Measurements from ENCODE around the gene FYN. TPM values are rescaled to one million over a fixed set of nuclear protein-coding genes. Genes with fewer than 3 reads are reported as not detected.

The FYN gene
- polyA plus RNA-seq, 2 of the 4 experiments (the other 2 are of a cell fraction), result 3.5 to 3.7 TPM

DNA sequence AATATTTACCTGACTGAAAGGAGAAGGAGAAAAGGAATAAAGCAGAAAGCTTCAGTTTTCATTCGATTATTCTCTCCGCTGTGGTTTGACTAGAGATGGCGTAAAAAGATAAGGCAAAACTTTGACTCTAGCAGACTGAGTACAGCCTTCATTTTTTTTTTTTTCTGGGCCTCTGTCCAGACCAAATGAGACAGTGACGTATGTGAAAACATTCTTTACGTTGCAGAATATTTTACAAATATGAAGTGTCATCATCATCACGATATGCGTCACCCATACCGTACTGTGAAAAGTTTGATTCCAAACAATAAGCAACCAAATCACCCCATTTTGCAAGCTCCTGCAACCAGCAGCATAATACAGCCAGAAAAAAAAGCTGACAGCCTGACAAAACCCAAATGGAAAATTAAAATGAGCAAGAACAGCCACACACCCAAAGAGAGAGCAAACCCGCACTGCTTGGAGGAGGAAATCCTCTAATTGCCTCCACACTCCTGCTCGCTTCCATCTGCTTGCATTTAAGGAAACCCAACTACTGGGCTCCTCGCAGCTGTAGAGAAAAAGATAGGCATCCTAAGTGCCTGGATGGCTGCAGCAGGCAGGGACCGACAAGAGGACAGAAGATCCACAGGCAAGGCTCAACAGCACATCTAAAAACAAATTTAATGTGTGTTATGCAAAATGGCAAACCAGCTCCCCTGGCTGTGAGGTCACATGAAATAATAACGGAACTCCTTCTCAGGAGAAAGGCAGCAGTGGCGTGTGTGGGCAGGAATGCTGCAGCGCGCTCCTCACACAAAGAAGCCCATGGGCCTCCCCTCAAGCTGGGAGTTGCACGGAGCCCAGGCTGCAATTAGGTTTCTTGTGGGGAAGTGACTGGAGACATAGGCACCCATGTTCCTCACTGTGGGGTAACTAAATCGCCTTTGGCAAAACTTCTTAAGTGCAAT lies 113.1 kb downstream of the FYN start:
- Histone ChIP-seq H3K9me3 (no peaks in the 10 kb centered on the region), H3K4me1 (no peaks in the 10 kb centered on the region), H3K4me3 (no peak overlapping the region), H3K27ac (no peak overlapping the region), H3K4me2 (no peak overlapping the region)
- POLR2A ChIA-PET, result no interaction called here
- DNase-seq (ENCODE audit: low read depth in 1 of 2, low spot score in 1 of 2) (no peak), FAIRE-seq (no peak), ATAC-seq (no peak)
- TF ChIP-seq TFCP2L1 (CRISPR knock-in tag; IDR thresholded peaks at IDR 0.05) (no peak), MAFK (IDR thresholded peaks at IDR 0.05; ENCODE audit: partially characterized antibody) (no peak), RFX5 (IDR thresholded peaks at IDR 0.05) (no peak), CHD4 (IDR thresholded peaks at IDR 0.05; ENCODE audit: borderline replicate concordance) (no peak), HES2 (IDR thresholded peaks at IDR 0.05) (no peak), PHF8 (IDR thresholded peaks at IDR 0.05; ENCODE audit: borderline replicate concordance, low read depth) (no peak), FOSB (CRISPR knock-in tag; IDR thresholded peaks at IDR 0.05) (no peak), EP300 (IDR thresholded peaks at IDR 0.05) (no peak), JUN (IDR thresholded peaks at IDR 0.05) (no peak), ZSCAN20 (CRISPR knock-in tag; IDR thresholded peaks at IDR 0.05) (no peak), HOXA7 (CRISPR knock-in tag; IDR thresholded peaks at IDR 0.05) (no peak), NFE2L2 (conservative IDR thresholded peaks at IDR 0.05; ENCODE audit: low read length) (no peak), ESRRA (IDR thresholded peaks at IDR 0.05; ENCODE audit: borderline replicate concordance, low read length) (no peak), TP53 (CRISPR knock-in tag; IDR thresholded peaks at IDR 0.05) (no peak), EHMT2 (IDR thresholded peaks at IDR 0.05; ENCODE audit: low read depth) (no peak), RNF2 (IDR thresholded peaks at IDR 0.05; ENCODE audit: borderline replicate concordance, low read depth) (no peak), CHD2 (IDR thresholded peaks at IDR 0.05; ENCODE audit: low read length, partially characterized antibody) (no peak)
- TF ChIP-seq, protein P1, sequence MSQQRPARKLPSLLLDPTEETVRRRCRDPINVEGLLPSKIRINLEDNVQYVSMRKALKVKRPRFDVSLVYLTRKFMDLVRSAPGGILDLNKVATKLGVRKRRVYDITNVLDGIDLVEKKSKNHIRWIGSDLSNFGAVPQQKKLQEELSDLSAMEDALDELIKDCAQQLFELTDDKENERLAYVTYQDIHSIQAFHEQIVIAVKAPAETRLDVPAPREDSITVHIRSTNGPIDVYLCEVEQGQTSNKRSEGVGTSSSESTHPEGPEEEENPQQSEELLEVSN (IDR thresholded peaks at IDR 0.05; ENCODE audit: borderline replicate concordance, low read depth), result no peak
- TF ChIP-seq, protein P2, sequence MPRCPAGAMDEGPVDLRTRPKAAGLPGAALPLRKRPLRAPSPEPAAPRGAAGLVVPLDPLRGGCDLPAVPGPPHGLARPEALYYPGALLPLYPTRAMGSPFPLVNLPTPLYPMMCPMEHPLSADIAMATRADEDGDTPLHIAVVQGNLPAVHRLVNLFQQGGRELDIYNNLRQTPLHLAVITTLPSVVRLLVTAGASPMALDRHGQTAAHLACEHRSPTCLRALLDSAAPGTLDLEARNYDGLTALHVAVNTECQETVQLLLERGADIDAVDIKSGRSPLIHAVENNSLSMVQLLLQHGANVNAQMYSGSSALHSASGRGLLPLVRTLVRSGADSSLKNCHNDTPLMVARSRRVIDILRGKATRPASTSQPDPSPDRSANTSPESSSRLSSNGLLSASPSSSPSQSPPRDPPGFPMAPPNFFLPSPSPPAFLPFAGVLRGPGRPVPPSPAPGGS (IDR thresholded peaks at IDR 0.05), result no peak
- TF ChIP-seq, protein P3, sequence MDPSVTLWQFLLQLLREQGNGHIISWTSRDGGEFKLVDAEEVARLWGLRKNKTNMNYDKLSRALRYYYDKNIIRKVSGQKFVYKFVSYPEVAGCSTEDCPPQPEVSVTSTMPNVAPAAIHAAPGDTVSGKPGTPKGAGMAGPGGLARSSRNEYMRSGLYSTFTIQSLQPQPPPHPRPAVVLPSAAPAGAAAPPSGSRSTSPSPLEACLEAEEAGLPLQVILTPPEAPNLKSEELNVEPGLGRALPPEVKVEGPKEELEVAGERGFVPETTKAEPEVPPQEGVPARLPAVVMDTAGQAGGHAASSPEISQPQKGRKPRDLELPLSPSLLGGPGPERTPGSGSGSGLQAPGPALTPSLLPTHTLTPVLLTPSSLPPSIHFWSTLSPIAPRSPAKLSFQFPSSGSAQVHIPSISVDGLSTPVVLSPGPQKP (IDR thresholded peaks at IDR 0.05; ENCODE audit: low read depth, low read length), result no peak
- CTCF ChIA-PET, result no interaction called here
- WGBS (ENCODE audit: missing lambda C conversion rate), result 73% methylated on average over 18 of the region's 18 CpGs

DNA sequence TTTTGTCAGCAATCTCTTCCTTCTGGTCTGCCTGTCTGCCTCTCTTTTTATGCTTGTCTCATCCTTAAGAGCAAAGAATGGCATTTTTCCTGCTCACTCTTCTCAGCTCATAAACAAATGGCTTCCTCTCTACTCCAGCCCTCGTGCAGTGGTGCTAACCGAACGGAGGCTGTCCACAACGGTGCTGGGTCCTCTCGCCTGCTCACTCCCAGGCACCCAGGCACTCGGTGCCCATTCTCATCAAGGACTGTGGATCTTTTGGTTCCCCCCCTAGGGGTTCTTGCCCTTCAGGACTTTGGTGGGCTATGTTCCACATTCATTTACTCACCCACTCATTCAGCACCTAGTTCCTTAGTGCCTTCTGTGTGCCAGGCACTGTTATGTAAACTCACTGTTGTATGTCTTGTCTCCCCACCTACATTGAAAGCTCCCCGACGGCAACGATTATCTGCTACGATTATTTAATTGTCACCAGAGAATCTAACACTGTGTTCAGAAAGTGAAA lies 113.9 kb downstream of the FYN start:
- no peak overlapping the region for H3K4me3 ChIP-seq
- CTCF ChIA-PET, result no interaction called here
- 74% methylated on average over 10 of the region's 10 CpGs for WGBS (ENCODE audit: missing lambda C conversion rate)
- no peaks in the 10 kb centered on the region for H3K9me3 ChIP-seq
- no peak for ATAC-seq
- no peak for DNase-seq (ENCODE audit: low read depth in 1 of 2, low spot score in 1 of 2)
- no peak overlapping the region for H3K27ac ChIP-seq
- H3K4me2 ChIP-seq, result no peak overlapping the region
- POLR2A ChIA-PET, result no interaction called here
- no peaks in the 10 kb centered on the region for H3K4me1 ChIP-seq
- FAIRE-seq, result no peak
- TF ChIP-seq MYC (IDR thresholded peaks at IDR 0.05; ENCODE audit: borderline replicate concordance, low read length) (no peak), SMC3 (IDR thresholded peaks at IDR 0.05) (no peak), JUNB (IDR thresholded peaks at IDR 0.05) (no peak), CEBPB (IDR thresholded peaks at IDR 0.05) (no peak), ESRRA (IDR thresholded peaks at IDR 0.05; ENCODE audit: borderline replicate concordance, low read length) (no peak), JUN (IDR thresholded peaks at IDR 0.05) (no peak), HDAC2 (IDR thresholded peaks at IDR 0.05) (no peak), POLR2AphosphoS2 (conservative IDR thresholded peaks at IDR 0.05; ENCODE audit: low read length) (no peak), MAZ (IDR thresholded peaks at IDR 0.05; ENCODE audit: borderline replicate concordance, low read depth, low read length) (no peak), KDM5A (IDR thresholded peaks at IDR 0.05) (no peak), FOSB (CRISPR knock-in tag; IDR thresholded peaks at IDR 0.05) (no peak)
